Right atrium auricular region (tissue), 2 donors: ENCODE measurements around the gene LAMC2. TPM values are rescaled to one million over a fixed set of nuclear protein-coding genes. Genes with fewer than 3 reads are reported as not detected.

Experiments used
- DNase-seq: peaks from one replicate; pipeline ENCODE4 v3.0.0-alpha.2; 2019; ENCODE audit warnings: low spot score
- H3K27ac ChIP-seq, 2 donors: fragments of 200-600 bp; sonication (generic); 1 replicate in 1 of 2; 2 replicates in 1 of 2; pipeline ENCODE4 v1.5.1; 2016 to 2019
- H3K27me3 ChIP-seq, 2 donors: fragments of 200-600 bp; sonication (generic); one replicate each; pipeline versions ENCODE4 v1.5.1 to v1.6.0; 2017 to 2019
- H3K36me3 ChIP-seq: fragments of 200-600 bp; sonication (generic); one replicate; pipeline ENCODE4 v1.5.1; 2016
- H3K4me1 ChIP-seq, 2 donors: fragments of 200-600 bp; sonication (generic); one replicate each; pipeline versions ENCODE4 v1.5.1 to v1.6.0; 2017 to 2019
- H3K4me3 ChIP-seq, 2 donors: fragments of 200-600 bp; sonication (generic); 1 replicate in 1 of 2; 2 replicates in 1 of 2; pipeline ENCODE4 v1.5.1; 2017 to 2019; ENCODE audit warnings: mild to moderate bottlenecking in 1 of 2, moderate library complexity in 1 of 2
- H3K9me3 ChIP-seq, 2 donors: fragments of 200-600 bp; sonication (generic); one replicate each; pipeline ENCODE4 v1.5.1; 2019
- total RNA-seq, 2 donors: library from RNA; depleted of rRNA; stranded (reverse); fragments of >200 nt; gene quantifications; one replicate each; pipeline ENCODE4 v1.1.0, GENCODE V29; 2016
- TF ChIP-seq, protein P1 (sequence below), 2 donors: fragments of 200-600 bp; sonication (generic); IDR thresholded peaks; one replicate each; pipeline ENCODE4 v1.5.1; 2019; ENCODE audit warnings: antibody characterized with exemption in 2 of 2

Gene LAMC2
- total RNA-seq, 2 donors from 2014 or later: 2.6 to 4.9 TPM

DNA sequence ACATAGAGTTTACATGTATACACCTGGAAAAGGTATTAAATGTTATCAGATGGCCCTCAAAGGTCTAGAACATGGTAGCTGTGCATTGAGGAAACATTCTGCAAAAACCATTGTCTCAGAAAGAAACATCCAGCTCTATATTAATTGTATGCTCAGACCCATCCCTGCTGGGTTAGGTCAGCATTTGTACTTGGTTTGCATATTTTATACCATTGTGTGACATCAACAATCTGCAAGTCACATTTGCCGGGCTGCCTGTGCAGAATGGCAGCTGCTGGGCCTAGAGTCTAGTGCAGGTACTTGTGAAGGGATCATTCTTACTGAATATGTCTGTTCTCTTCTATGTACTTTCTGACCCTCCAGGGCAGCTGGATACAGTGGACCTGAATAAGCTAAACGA lies 43.9 kb upstream of the LAMC2 start:
- H3K36me3 ChIP-seq: peaks cover 39% of the 10 kb centered on the region
- TF ChIP-seq, protein P1, sequence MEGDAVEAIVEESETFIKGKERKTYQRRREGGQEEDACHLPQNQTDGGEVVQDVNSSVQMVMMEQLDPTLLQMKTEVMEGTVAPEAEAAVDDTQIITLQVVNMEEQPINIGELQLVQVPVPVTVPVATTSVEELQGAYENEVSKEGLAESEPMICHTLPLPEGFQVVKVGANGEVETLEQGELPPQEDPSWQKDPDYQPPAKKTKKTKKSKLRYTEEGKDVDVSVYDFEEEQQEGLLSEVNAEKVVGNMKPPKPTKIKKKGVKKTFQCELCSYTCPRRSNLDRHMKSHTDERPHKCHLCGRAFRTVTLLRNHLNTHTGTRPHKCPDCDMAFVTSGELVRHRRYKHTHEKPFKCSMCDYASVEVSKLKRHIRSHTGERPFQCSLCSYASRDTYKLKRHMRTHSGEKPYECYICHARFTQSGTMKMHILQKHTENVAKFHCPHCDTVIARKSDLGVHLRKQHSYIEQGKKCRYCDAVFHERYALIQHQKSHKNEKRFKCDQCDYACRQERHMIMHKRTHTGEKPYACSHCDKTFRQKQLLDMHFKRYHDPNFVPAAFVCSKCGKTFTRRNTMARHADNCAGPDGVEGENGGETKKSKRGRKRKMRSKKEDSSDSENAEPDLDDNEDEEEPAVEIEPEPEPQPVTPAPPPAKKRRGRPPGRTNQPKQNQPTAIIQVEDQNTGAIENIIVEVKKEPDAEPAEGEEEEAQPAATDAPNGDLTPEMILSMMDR (IDR thresholded peaks at IDR 0.05): no peak
- H3K4me1 ChIP-seq: peaks cover 0 to 14% of the 10 kb centered on the region in 2 donors

GRCh38 chr1:183143576-183144315 lies 42.3 kb upstream of the LAMC2 start:
- peaks cover 26% of the 10 kb centered on the region for H3K36me3 ChIP-seq

More for the DNA sequence above, 43.9 kb upstream of the LAMC2 start:
- Histone ChIP-seq H3K27ac (no peak overlapping the region), H3K27me3 (no peaks in the 10 kb centered on the region), H3K9me3 (no peaks in the 10 kb centered on the region), H3K4me3 (no peak overlapping the region)
- DNase-seq: no peak

GRCh38 chr1:183144752-183145151 lies 41.3 kb upstream of the LAMC2 start:
- Histone ChIP-seq H3K27me3 (no peaks in the 10 kb centered on the region), H3K27ac (no peak overlapping the region), H3K9me3 (no peaks in the 10 kb centered on the region), H3K4me3 (no peak overlapping the region), H3K4me1 (peaks cover 0 to 12% of the 10 kb centered on the region in 2 donors), H3K36me3 (peaks cover 26% of the 10 kb centered on the region)
- DNase-seq: no peak
- TF ChIP-seq, protein P1 (IDR thresholded peaks at IDR 0.05): no peak

More at GRCh38 chr1:183143576-183144315, 42.3 kb upstream of the LAMC2 start:
- TF ChIP-seq, protein P1 (IDR thresholded peaks at IDR 0.05): no peak
- Histone ChIP-seq H3K9me3 (no peaks in the 10 kb centered on the region), H3K27ac (no peak overlapping the region), H3K4me3 (no peak overlapping the region), H3K4me1 (peaks cover 0 to 22% of the 10 kb centered on the region in 2 donors), H3K27me3 (no peaks in the 10 kb centered on the region)
- DNase-seq: no peak

GRCh38 chr1:183147735-183148134 lies 38.3 kb upstream of the LAMC2 start:
- Histone ChIP-seq H3K27me3 (no peaks in the 10 kb centered on the region), H3K27ac (no peak overlapping the region), H3K4me1 (peaks cover 0 to 11% of the 10 kb centered on the region in 2 donors), H3K4me3 (no peak overlapping the region), H3K9me3 (no peaks in the 10 kb centered on the region), H3K36me3 (peaks cover 15% of the 10 kb centered on the region)
- TF ChIP-seq, protein P1 (IDR thresholded peaks at IDR 0.05): no peak
- no peak for DNase-seq

GRCh38 chr1:183148599-183148998 lies 37.5 kb upstream of the LAMC2 start:
- H3K4me1 ChIP-seq: peaks cover 0 to 11% of the 10 kb centered on the region in 2 donors
- H3K4me3 ChIP-seq: no peak overlapping the region
- H3K27me3 ChIP-seq: no peaks in the 10 kb centered on the region
- peak overlapping the region; percentile 52 for H3K27ac ChIP-seq
- TF ChIP-seq, protein P1 (IDR thresholded peaks at IDR 0.05): no peak
- H3K36me3 ChIP-seq: peaks cover 10% of the 10 kb centered on the region
- no peak for DNase-seq
- H3K9me3 ChIP-seq: no peaks in the 10 kb centered on the region
